Measurements from ENCODE around the gene GKN1.
"Not testable (repeated sequence)": the region's sequence is repeated elsewhere in the genome, so short reads cannot be mapped to it uniquely, and the experiment has no call there.

The GKN1 gene, protein sequence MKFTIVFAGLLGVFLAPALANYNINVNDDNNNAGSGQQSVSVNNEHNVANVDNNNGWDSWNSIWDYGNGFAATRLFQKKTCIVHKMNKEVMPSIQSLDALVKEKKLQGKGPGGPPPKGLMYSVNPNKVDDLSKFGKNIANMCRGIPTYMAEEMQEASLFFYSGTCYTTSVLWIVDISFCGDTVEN

DNA sequence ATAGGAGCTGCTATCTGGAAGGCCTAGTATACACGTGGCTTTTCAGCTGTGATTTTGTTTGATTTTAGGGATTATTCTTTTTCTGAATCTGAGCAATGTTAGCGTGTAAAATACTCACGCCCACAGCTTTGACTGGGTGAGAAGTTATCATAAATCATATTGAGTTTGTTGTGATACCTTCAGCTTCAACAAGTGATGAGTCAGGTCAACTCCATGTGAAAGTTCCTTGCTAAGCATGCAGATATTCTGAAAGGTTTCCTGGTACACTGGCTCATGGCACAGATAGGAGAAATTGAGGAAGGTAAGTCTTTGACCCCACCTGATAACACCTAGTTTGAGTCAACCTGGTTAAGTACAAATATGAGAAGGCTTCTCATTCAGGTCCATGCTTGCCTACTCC lies at the start of gene GKN1:
GKN1 (plus strand) TSS at position 386 of the 400 bp plus-strand sequence. CDS start 42 bp downstream, outside the sequence.
- no peak for DNase-seq

DNA sequence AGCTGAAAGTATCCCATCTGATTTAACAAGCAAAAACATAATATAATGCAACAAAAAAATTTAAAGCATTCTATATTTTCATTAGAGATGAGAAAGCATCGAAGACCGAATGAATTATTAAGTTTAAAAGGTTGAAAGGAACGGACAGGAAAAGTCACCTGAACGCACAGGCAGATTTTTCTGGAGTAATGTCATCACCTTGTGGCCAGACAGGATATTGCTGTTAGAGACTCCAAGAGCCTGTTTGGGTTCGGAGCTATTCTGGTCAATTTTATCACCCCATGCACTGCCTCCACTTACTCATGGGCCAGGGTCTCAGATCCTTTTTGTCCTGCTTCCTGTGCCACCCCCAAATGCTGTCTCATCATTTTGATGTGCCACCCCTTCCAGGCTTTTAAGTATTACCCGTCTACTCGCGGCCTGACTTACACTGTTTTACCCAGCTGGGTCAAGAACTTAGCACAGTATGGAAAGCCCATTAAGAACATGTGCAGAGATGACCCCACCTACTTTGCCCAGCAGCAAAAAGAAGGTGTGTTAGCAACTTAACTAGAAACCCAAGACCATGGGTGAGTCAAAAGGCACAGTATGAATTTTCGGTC lies 49.0 kb upstream of the GKN1 start:
- no peak for DNase-seq

DNA sequence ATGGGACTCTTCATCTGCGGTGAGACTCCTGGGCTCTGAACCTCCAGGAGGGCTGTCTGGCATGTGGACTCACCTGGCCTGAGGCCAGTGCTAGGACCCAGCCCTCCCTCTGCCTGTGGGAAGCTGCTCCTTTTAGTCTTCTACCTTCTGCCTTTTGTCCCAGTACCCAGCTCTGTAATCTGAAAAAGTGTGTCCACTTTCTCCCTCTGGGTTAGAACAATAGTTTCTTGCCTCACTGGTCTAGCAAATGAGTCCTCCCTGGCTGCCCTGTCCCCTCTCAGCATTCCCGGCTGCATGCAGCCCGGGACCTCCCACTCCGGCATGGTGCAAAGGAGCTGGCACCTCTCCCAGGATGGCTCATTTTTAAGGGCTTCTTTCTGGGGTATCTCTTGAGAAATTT lies 47.6 kb upstream of the GKN1 start:
- DNase-seq: no peak

DNA sequence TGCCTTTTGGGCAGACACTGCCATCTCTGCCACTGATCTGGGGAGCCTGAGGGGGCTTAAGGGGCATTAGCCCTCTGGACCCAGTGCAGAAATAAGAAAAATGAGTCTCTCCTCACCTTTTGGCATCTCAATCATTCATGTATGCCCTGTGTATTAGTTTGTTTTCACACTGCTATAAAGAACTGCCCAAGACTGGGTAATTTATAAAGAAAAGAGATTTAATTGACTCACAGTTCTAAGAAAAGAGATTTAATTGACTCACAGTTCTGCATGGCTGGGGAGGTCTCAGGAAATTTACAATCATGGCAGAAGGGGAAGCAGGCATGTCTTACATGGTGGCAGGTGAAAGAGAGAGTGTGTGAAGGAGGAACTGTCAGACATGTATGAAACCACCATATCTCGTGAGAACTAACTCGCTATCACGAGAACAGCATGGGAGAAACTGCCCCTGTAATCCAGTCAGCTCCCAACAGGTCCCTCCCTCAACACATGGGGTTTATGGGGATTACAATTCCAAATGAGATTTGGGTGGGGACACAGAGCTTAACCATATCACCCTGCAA lies 43.2 kb upstream of the GKN1 start:
- DNase-seq: no peak

DNA sequence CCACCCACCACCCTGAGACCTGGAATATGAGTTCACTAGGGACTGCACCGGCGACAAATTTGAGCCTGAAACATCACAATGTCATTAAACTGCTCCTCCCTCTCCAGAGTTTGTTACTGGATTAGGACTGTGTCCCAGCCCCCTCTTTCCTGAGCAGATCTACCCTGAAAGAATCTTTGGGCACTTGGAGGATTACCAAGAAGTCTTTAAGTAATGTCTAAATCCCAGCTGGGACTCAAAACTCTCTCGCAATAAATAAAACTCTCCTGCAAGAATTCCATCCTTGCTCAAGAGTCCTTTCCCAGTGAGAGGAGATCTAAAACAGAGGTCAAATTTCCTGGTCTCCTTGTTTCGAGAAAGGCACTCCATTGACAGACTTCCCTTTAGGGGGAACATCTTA lies 42.6 kb upstream of the GKN1 start:
- no peak for DNase-seq

DNA sequence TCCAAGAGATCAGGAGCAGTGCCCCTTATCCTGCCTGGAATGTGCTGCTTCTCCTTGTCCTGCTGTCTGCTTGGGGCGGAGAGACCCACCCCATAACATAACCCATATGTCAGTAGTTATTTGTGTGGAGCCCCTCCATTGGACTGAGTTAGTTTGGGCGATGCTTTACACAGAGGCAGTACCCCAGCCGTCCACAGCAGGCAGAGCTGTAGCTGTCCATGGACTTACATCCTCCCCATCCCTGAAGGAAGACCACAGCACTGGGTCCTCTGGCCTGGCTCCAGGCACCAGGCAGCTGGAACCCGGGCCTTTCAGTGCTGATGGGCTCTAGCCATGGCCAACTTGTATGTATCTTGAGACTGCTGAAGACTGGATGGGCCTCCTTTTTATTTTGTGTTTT lies 42.0 kb upstream of the GKN1 start:
- DNase-seq: no peak

DNA sequence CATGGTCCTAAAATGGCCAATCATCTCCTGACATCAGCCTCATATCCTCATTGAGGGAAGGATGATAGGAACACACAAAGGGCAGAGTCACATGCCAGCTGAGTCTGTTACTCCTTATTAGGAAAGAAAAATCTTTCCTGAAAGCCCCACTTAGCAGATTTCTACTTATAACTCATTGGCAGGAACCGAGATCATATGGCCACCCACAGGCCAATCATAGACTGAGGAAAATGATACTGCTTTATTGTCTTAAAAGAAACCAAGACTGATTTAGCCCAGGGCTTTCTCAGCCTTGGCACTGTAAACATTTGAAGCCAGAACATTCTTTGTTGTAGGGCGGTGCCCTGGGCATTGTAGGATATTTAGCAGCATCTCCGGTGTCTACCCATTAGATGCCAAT lies 40.4 kb upstream of the GKN1 start:
- DNase-seq: no peak

DNA sequence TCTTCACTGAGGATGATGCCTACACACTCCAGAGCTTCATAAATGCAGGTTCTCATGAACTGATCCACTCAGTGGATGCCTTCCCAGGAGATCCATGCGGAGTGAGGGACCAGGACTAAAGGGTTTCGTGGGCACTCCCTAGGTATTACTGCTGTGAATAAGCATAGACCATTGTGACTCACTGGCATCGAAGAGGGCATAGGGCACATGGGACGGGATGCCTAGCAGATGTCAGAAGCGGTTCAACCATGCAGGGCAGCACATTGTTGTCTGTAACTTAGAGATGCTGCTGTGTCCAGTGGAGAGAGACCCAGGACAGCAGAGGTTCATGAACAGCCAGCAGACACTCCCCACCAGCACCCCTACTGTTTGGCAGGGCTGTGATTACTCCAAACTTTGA lies 39.0 kb upstream of the GKN1 start:
- DNase-seq: no peak

DNA sequence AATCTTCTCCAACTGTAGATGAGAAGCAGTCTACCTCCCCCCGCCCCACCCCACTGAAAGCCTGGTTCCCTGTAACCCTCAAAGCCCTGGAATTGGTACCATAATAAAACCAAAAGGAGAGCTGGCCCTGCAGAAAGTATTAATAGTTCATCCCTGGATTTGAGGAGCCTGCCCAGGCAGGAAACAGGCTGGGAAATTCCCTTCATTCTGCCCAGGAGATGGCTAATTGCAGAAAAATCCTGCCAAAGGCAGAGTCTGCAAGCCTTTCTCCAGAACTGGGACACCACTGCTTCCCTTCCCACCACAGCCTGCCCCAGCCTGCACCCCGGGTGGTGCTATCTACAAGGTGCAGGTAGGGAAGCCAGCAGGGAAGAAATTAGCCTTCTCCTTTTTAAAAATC lies 38.0 kb upstream of the GKN1 start:
- DNase-seq: no peak

DNA sequence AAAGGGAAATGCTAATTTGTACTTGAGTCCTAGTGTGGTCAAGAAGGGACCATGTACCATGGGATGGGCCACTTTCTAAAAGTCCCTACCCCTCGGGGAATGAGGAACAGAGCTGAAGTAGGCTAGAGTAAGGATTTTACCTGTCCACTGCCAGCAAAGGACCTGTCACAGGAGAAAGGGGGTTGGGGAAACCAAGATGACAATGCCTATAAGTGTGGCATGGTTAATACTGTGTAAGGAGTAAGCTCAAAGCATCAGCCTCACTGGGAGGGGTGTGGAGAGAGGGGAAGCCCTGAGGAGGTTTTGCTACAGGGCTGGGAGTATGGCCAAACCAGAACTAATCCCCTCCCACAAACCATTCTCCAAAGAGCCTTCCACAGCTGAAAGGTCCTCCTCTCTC lies 37.5 kb upstream of the GKN1 start:
- no peak for DNase-seq

DNA sequence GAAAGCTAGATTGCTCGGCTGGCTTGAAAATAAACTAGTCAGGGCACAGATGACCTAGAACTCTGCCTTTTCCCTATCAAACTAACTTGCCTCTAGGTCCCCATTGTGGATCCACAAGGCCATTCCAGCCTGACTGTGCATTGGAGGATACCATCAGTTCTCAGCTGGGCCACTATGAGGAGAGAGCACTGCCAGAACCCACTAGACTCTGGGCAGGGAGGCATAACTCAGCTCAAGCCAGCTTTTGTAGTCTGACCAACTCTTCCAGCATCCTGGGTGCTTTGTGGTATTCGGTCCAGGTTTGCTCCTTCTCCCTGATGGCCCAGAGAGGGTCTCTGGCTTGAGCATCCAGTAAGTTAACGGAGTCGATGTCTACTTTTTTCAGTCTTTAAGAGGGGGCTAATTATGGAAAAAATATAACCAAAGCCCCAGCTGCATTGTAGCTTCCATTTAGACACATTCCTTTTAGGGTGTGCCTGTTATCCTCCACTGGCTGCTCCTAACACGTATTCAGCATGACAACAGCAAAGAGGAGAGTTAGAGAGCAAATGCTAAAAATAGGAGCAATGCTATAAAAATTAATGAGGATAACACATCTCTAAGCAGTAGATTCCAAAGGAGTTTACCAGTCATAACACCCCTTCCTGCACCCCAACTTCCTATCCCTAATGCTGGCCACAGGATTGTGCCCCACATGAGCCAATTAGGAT lies 36.9 kb upstream of the GKN1 start:
- no peak for DNase-seq

DNA sequence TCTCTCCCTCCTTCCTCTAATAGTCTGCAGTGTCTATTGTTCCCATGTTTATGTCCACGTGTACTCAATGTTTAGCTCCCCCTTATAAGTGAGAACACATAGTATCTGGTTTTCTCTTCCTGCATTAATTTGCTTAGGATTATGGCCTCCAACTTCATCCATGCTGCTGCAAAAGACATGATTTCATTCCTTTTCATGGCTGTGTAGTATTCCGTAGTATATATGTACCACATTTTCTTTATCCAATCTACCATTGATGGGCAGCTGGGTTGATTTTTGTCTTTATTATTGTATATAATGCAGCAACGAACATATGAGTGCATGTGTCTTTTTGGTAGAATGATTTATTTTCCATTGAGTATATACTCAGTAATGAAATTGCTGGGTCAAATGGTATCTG lies 35.5 kb upstream of the GKN1 start:
- no peak for DNase-seq

DNA sequence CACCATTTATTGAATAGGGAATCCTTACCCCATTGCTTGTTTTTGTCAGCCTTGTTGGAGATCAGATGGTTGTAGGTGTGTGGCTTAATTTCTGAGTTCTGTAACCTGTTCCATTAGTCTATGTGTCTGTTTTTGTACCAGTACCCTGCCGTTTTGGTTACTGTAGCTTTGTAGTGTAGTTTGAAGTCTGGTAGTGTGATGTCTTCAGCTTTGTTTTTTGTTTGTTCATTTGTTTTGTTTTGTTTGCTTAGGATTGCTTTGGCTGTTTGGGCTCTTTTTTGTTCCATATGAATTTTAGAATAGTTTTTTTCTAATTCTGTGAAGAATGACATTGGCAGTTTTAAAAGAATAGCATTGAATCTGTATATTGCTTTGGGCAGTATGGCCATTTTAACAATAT lies 34.5 kb upstream of the GKN1 start:
- DNase-seq: no peak

DNA sequence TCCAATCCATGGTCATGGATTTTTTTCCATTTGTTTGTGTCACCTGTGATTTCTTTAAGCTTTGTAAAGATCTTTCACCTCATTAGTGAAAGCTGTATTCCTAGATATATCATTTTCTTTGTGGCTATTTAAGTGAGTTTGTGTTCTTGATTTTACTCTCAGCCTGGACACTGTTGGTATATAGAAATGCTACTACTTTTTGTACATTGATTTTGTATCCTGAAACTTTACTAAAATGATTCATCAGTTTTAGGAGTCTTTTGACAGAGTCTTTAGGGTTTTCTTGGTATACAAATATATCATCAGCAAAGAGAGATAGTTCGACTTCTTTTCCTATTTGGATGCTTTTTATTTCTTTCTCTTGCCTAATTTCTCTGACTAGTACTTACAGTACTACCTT lies 34.1 kb upstream of the GKN1 start:
- DNase-seq: no peak

DNA sequence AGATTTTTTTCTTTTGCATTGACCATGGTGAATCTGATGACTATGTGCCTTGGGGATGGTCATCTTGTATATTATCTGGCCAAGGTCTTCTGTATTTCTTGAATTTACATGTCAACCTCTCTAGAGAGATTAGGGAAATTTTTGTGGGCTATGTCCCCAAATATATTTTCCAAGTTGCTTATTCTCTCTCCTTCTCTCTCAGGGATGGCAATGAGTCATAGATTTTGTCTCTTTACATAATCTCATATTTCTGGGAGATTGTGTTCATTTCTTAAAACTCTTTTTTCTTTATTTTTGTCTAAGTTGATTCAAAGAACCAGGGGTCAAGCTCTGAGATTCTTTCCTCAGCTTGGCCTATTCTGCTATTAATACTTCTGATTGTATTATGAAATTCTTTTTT lies 31.6 kb upstream of the GKN1 start:
- DNase-seq: no peak

DNA sequence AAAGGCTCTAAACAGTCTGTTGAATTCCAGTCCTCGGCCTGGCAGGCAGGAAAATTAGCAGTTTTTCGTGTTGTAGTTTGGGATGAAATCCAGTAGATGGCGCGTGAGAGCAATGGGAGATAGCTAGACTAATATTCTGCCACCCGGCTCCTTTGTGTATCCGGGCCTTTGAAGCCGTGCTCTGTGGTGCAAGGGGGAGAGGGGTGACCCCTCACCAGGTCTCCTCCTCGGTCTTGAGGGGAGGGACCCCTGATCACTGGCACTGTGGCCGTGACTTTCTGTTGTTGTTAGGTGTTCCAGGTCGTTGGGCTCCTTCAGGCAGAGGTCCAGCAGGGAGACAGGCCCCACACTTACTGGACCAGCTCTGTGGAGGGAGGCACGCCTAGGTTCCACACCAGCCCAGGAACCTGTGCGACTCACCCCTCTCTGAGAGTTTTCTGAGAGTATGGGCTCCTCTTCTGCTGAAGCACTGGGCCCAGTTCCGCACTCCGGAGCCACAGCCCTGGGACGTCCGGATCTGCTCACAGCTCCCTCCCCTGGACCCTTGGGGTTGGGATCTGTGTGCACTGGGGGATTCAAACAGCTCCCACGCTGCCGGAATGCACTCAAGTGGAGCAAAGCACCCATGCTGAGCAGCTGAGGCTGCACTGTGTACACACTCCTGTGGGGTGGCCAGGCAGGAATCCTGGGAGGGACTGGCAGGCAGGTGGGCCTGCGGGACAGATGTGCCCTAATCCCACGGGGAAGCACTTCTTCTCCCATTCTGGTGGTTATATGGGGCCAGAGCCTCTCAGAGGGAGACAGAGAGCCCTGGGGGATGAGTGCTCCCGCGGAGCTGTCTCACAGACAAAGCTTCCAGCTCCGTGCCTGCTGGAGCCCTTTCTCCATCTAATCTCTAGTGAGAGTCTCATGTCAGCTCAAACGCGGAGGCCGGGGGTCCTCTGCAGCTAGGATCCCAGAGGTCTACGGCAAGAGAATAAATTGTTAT lies 30.6 kb upstream of the GKN1 start:
- peak; percentile 26 for DNase-seq

DNA sequence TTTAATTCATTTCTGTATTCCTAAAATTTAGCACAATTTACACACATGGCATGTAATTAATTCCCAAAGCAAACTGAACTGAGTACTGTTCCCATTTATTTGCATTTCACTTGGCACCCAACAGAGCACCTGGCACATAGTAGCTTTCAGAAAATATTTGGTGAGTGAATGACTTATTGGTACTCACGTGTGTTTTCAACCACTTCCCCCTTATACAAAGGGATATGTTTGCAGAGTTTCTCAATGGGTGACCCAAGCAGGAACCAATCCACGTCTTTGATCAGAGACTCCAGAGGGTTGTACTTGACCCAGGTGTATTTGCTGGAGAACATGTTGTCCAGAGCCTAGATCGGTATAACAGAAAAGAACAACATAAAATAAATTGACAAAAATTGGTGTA lies 28.3 kb upstream of the GKN1 start:
- no peak for DNase-seq

DNA sequence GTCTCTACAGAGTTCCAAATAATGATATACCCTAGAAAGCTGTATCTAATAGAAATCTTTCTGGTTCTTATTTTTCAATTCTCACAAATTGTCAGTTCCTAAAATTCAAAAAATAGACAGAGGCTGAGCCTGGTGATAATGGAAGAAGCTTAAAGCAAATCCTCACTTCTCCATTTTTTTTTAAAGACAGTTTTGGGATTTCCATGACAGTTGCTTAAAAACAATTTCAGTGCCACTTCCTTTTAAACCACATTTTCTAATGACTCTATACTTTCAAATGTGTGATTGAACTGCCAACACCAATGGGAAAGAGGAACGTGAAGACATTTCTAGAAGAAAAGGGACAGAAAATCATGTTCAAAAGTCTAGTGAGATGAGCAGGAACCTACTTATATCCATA lies 25.7 kb upstream of the GKN1 start:
- DNase-seq: no peak

DNA sequence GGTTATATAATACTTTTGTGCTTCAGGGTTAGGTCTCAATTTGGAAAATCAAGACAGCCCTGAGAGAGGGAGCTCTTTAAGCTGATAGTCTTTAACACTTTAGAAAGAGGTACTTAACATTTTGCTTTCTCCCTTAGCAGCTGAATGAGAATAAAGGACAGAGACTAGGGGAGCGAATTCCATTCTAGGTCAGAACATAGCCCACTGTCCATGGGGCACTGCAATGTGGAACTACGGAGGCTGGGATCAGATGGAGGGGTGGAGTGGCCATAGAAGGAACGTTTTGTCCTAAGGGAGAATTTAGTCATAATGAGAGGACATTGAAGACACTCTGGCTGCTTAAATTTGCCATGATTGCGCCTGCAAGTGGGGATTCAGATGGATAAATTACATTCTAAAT lies 22.5 kb upstream of the GKN1 start:
- no peak for DNase-seq

DNA sequence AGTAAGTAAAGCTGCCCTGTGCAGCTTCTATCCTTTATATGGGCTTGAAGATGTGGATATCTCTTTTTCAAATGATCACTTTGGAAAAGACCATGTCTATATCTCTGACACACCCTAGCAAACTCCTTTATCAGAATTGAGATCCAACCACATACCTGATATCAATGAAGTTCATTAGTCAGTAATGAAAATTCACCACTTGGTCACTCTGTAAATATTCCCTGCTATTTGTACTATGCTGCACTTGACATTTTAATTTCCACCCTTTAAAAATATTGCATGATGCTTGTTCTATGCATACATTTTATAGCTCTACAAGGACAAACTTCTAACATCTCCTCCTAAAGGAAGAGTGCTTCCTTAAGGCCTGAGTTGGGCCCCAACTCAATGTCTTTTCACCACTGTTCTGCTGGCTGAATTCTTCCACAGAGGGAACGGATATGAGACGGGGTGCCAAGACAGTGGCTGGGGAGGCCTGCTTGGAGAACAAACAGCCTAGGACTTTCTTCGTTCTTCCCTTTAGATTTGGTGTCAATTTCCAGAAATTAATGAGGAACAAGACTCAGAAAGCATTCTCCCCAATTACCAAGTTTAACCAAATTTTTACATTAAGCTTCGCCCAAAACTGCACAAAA lies 21.4 kb upstream of the GKN1 start, which contains the start of gene GKN2:
GKN2 (minus strand) TSS at position 7 of the 635 bp plus-strand sequence. CDS start 32 bp downstream, outside the sequence.
- DNase-seq: no peak

DNA sequence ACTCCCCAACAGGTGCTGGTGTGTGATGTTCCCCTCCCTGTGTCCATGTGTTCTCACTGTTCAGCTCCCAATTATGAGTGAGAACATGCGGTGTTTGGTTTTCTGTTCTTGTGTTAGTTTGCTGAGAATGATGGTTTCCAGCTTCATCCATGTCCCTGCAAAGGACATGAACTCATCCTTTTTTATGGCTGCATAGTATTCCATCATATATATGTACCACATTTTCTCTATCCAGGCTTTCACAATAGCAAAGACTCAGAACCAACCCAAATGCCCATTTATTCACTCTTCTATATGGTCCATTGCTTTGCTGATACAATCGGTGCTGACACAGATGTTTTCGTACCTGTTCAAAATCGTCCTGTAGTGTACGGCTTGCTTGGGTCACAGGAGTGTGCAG lies 19.0 kb upstream of the GKN1 start:
- DNase-seq: not testable (repeated sequence)

DNA sequence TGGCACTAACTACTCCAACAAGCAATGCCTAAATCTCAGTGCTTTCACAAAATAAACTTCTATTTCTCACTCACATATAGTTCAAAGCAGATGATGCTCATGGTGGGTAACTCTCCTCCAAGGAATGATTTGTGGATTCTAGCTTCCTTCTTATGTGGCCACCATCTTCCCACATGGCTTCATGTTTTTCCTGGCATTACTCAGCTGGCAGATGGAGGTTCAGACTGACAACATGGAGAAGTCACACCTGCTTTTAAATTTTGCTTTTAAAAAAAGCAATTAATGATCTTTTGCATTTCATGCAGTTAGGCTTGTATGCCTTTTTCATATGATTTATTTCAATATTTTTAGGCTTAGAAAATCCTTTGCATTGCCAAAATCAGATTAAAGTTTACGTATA lies 15.4 kb upstream of the GKN1 start:
- DNase-seq: no peak
